ENCODE data around the gene CRYBG2. TPM values are rescaled to one million over a fixed set of nuclear protein-coding genes. Genes with fewer than 3 reads are reported as not detected.

Gene CRYBG2
- total and polyA plus RNA-seq, 2 of the 13 experiments (the other 11 are each of a cell fraction or from before 2014, with no cell fraction given) = 1.3 to 2.9 TPM

- FAIRE-seq = no peak
- no TSS peak for BruUV-seq (replicated peaks)
These were observed 41.8 kb upstream of the CRYBG2 start for GRCh38 chr1:26395754-26396153.

More at GRCh38 chr1:26395754-26396153, 41.8 kb upstream of the CRYBG2 start:
- H3K4me1 ChIP-seq (ENCODE audit: insufficient read depth, low read length) = peaks cover 22% of the 10 kb centered on the region
- ATAC-seq (no peak), DNase-seq (ENCODE audit: low spot score) (no peak)
- no peak overlapping the region for H3K4me2 ChIP-seq (ENCODE audit: low read depth, low read length)
- POLR2A ChIA-PET = no interaction called here
- CTCF ChIA-PET (ENCODE audit: low intra/inter-chr PET ratio, low total read pairs) = interaction anchor here (1.3 kb wide), 1 partner anchor 120 kb away, joined by 3 read pairs; no protein-coding TSS in a partner anchor
- H3K27me3 ChIP-seq (ENCODE audit: control insufficient read depth in 1 of 2, insufficient read depth in 2 of 2, low read length in 2 of 2) = no peaks in the 10 kb centered on the region; a peak in 1 of 5 replicates
- no peaks in the 10 kb centered on the region for H4K20me1 ChIP-seq (ENCODE audit: insufficient read depth, low read length)
- 38% methylated on average over 8 of the region's 8 CpGs for WGBS (ENCODE audit: low lambda C conversion rate)
- no peak overlapping the region for H3K9ac ChIP-seq (ENCODE audit: insufficient read depth, low read depth, low read length)
- no peaks in the 10 kb centered on the region for H3K79me2 ChIP-seq (ENCODE audit: insufficient read depth, low read length)
- in situ Hi-C loops (cut with HindIII; ENCODE audit: extremely low pct_ligation_motif_present, low pct_unique_long_range_greater_than_20kb) (no loop called here), intact Hi-C loops (cut with micrococcal nuclease; ENCODE audit: unreplicated experiment) (no loop called here)
- H3K36me3 ChIP-seq (replicated peaks in 1 of 2; ENCODE audit: control insufficient read depth in 1 of 2, insufficient read depth in 2 of 2, low read length in 2 of 2) = no peaks in the 10 kb centered on the region
- no peak for TF ChIP-seq ZNF543 (CRISPR knock-in tag; IDR thresholded peaks at IDR 0.05)
- TF ChIP-seq REST (IDR thresholded peaks at IDR 0.05; ENCODE audit: borderline replicate concordance in 1 of 2, low read depth in 1 of 2, low read length in 2 of 2) = no peak
- no peak for TF ChIP-seq ZNF441 (CRISPR knock-in tag; IDR thresholded peaks at IDR 0.05; ENCODE audit: borderline replicate concordance)
- no peak for TF ChIP-seq CBX2 (IDR thresholded peaks at IDR 0.05; ENCODE audit: low read depth, low read length)
- no peak for TF ChIP-seq CBX2 (CRISPR knock-in tag; IDR thresholded peaks at IDR 0.05; ENCODE audit: low read depth)
- no peak overlapping the region for H3K27ac ChIP-seq (ENCODE audit: extremely low read length, insufficient read depth, low read length)
- H3K9me3 ChIP-seq (ENCODE audit: low read length) = no peaks in the 10 kb centered on the region
- H2AFZ ChIP-seq (ENCODE audit: low read length) = no peak overlapping the region
- H3K4me3 ChIP-seq (replicated peaks in 1 of 3; ENCODE audit: insufficient read depth in 1 of 3, low read depth in 2 of 3, low read length in 3 of 3) = no peak overlapping the region
